GM18499 (cell line): ENCODE measurements around the gene AKNAD1.

Experiments used
- ATAC-seq: cut with Tn5 transposase; IDR thresholded peaks from one replicate; pipeline ENCODE4 v1.9.1; 2021; ENCODE audit warnings: moderate number of reproducible peaks; ENCODE audit not compliant: insufficient read depth, unreplicated experiment

Gene AKNAD1

GRCh38 chr1:108842525-108843181, 14.2 kb downstream of the AKNAD1 start:
- no peak for ATAC-seq

- no peak for ATAC-seq
Observed at GRCh38 chr1:108841703-108842102, 15.2 kb downstream of the AKNAD1 start.

DNA sequence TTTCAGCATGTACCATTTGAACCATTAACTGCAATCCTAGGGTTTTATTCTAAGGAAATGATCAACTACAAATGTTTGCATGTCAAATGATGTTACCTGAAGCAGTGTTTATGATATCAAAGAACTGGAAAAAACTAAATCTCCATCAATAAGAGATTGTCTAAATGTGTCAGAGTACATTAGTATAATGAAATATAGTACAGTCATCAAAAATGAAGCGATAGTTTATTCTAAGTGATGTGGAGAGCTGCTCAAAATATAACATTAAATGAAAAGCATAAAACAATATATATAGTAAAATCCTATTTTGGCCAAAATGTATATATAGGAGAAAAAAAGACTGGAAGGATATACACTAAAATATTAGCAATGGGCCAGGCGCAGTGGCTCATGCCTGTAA, 24.0 kb downstream of the AKNAD1 start:
- no peak for ATAC-seq

DNA sequence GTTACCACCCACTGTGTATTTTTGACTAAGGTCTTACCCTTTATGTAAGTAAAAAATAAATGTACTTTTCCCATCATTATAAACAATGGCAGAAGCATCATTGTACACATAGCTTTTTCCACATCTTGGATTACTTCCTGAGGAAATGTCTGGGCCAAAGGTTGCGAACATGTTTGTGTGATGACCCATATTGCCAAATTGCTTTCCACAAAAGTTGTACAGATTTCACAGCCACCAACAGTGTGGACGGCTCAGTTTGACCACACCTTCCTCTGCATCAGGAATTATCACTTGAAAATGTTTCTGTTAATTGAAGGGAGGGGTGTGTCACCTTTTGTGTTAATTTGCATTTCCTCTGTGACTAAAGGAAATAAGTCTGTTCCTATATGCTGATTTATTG, 25.7 kb downstream of the AKNAD1 start:
- no peak for ATAC-seq

DNA sequence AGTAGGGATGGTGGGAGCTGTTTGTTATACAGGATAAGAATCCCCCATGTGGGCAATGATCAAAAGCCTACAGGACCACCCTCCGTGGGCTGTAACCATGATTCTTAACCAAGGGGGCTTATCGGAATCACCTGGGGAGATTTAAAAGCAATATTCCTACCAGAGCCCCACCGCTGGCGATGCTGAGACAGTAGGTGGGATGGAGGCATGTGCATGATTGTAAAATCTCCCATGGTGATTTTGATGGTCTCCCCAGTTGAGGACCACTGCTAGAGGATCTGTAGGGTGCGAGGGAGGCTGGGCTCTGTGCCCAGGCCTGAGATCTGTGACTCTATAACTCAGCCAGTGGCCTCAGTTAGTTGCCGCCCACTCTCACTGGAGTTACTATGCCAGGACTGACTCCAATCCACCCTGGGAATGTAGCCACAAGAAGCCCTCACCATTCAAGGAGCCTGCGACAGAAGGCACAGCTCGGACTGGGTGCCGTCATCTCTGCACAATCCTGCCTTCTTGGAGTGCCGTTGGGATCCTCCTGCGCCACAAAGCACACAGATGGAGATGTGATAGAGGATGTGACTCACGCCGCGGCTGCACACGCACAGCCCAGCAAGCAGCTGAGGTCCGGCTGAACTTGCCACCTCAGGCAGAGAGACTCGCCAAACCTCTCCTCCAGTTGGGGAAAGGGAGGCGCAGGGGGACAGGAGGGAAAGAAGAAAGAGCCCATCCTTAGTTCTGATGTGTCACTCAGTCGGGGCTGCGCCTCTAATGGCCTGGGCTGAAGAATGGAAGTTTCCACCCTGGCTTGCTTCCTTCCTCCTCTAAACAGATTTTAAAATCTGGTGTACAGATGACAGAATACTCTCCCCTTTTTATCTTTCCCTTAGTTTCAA, 26.5 kb downstream of the AKNAD1 start:
- ATAC-seq = no peak

GRCh38 chr1:108829498-108829916, 27.4 kb downstream of the AKNAD1 start:
- ATAC-seq = no peak

GRCh38 chr1:108828074-108828961, 28.6 kb downstream of the AKNAD1 start:
- no peak for ATAC-seq

DNA sequence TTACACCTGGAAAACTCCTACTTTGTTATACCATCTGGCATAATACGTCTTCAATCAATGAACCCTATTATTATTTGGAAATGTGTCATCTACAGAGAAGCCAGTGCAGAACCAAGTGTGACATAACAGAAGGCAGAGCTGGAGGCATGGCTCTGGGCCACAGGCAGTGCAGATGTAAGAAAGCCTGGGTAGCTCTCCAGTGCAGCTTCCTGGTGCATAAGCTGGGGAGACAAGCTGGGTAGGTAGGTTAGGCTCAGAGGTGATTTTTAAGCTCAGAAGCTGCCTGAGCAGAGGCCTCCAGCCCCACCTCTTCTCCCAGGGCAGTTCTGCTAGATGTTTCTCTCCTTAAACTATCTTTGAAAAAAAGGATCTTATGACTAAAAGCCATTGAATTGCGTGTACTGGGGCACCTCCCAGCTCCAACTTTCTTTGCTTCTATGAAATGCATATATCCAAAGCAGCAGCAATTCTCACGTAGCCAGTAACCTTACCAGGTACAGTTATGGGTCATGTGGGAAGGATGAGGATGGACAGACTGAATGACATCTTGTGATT, 30.7 kb downstream of the AKNAD1 start:
- ATAC-seq = no peak

DNA sequence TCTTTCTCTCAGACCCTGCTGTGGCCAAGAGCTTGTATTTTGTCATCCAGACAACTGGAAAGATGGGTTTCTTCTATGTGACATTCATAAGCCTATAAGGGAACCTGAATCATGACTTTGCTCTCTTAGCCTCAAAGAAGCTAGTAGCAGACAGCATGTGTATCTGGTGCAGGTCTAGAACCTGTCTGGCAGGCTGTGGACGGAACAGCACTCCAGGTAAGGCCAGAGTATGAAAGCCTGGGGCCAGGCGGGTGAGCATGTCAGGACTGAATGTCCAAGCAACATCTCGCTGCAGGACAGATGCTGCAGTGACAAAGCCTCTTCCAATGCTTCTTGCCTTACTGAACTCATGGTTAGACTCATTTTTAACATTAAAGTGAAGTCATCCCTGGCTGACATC, 32.8 kb downstream of the AKNAD1 start:
- ATAC-seq = no peak

- ATAC-seq = no peak
Observed at GRCh38 chr1:108823632-108824031, 33.3 kb downstream of the AKNAD1 start.

GRCh38 chr1:108819878-108820277, 37.0 kb downstream of the AKNAD1 start:
- no peak for ATAC-seq

DNA sequence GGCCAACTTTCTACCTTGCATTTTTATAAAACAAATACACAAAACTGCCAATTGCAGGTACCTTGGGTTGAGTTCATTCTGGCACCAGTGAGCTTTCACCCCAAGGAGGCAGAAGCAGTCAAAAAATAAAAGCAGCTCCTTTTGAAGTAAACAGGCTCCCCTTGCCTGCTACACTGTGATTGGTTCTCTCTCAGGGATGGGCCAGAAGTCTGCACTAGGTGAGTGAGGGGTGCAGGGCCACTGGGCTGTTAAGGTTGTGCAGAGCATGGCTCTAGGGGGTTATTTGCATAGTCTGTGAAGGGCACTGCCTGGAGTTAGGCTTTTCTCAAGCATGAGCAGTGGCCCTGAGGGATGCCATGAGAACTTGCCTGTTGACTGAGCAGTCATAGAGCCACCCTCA, 39.1 kb downstream of the AKNAD1 start:
- ATAC-seq = no peak

DNA sequence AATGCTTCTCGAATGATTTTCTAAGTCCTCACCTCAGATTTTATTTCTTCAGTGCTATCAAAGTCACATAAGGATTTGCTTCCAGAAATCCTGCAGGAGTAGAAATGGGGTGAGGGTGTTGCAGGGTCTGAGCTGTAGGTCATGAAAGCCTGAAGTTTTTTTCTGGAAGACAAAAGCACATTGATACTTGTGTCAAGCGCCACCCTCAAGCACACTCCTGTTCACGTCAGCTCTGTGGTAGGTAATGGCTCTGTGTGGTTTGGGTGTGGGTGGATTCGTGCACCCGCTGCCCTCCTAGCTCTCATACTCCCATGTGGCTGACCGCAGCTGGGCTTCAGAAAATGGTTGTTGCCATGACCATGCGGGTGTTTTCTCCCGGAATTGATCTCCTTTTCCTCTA, 39.9 kb downstream of the AKNAD1 start:
- no peak for ATAC-seq

DNA sequence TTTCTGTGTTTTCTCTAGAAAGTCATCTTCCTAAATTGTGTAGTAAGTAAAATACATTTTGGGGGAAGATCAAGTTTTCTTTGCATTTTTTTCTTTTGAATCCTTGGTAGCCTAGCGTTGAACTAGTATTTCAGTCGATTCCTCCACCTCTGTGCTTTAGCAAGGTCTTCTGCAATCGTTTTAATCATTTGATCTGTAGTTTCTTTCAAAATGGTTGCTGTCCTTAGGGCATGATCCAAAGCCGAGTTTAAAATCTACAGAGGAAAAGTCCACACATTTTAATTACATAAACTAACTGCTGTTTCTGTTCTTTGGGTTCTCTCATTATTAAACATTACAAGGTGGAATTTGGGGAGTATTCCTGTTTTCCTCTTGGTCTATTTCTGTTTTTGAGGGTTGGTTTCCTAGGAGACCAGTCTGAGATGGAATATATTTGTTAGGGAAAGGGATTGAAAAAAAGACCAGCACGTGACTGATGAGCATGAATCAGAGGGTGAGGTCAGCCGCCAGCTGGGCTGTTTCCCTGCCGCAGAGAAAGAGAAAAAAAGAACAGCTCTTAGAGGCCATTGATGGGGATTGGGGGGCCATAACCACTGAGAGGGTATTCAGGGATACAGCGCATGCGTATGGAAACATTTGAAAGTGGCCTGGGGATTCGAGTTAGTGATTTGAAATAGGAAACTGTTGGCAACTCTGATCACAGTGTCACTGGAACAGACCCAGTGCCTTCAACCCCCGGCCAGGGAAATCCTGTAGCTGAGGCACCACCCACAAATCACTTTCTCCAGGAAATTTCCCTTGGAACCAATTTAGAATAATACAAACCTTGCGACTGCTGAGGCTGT, 40.6 kb downstream of the AKNAD1 start:
- ATAC-seq = no peak

- ATAC-seq = no peak
Observed at GRCh38 chr1:108815566-108815965, 41.3 kb downstream of the AKNAD1 start.

GRCh38 chr1:108814343-108815125, 42.4 kb downstream of the AKNAD1 start:
- no peak for ATAC-seq

DNA sequence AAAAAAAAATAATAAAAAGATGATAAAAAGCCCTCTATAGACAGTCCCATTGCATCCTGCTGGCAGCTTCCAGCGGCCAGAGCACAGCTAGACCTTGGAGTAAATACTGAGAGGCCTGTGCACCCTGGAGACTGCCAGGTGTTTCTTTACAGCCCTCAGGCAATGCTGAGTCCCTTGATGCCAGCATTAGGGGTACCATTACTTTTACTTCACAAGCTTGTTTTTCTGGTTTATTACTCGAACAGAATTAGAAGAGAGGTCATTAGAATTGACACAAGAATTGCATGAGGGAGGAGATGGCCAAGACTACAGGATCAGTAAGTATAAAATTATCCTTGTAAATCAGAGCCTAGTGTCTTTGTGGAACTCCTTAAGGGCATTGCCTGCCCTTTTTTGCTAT, 43.6 kb downstream of the AKNAD1 start:
- ATAC-seq = no peak

DNA sequence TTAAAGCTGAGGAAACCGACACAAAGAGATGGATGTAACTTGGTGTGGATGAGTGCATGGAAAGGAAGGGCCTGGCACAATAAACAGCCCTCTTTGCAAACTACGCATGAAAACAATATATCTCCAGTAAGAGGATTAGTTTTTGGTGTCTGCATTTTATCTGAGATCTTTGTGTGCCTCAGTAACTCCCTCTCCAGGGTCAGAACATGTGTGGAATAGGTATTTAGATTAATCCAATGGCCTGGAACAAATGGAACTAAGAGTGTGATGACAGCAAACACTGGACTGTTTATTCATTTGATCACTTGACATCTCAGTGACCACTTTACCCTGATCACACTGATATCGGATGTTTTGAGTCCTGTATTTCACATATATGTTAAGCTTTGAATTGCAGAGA, 45.3 kb downstream of the AKNAD1 start:
- no peak for ATAC-seq

DNA sequence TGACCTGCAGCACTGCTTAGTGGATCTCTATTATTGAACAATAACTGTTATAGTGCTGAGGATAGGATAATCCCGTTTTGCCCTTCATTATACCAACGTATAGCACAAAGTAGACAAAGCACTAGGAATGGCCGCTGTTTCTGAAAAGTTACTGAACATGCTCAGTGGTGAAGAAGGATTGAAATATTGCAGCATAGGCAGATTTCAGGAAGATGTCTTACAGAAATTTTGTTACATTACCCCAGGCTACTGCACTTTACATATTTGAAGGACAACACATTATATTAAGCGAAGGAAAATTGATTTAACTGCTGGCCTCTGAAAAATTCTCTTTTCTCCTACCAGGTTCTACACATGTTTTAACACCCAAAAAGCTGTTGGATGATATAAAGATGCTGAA, 48.5 kb downstream of the AKNAD1 start:
- no peak for ATAC-seq
